Left lung (tissue), 10 donors: ENCODE results near the gene AGBL1. TPM values are rescaled to one million over a fixed set of nuclear protein-coding genes. Genes with fewer than 3 reads are reported as not detected.

Experiments
- ATAC-seq: fragments of 200-7000 bp; cut with Tn5 transposase; one replicate; pipeline ENCODE4 v1.9.1; 2020; ENCODE audit warnings: moderate library complexity
- DNase-seq, 4 donors: peaks; one replicate each; pipeline ENCODE4 v3.0.0-alpha.2; 2013 to 2020
- H3K27ac ChIP-seq, 2 donors: fragments of 200-600 bp; sonication (generic) in 1 of 2; one replicate each; pipeline versions ENCODE4 v1.5.0 to v1.8.0; 2020 to 2021
- H3K27me3 ChIP-seq, 2 donors: fragments of 200-600 bp; sonication (generic) in 1 of 2; one replicate each; pipeline versions ENCODE4 v1.5.0 to v1.8.0; 2020 to 2021
- H3K36me3 ChIP-seq, 2 donors: fragments of 200-600 bp; sonication (generic) in 1 of 2; one replicate each; pipeline versions ENCODE4 v1.5.0 to v1.8.0; 2020 to 2021
- H3K4me1 ChIP-seq, 2 donors: fragments of 200-600 bp; one replicate each; pipeline ENCODE4 v1.8.0; 2021
- H3K4me3 ChIP-seq, 2 donors: fragments of 200-600 bp; sonication (generic) in 1 of 2; one replicate each; pipeline versions ENCODE4 v1.5.0 to v1.8.0; 2020 to 2021; ENCODE audit warnings: mild to moderate bottlenecking in 1 of 2
- H3K9me3 ChIP-seq, 2 donors: fragments of 200-600 bp; sonication (generic) in 1 of 2; one replicate each; pipeline versions ENCODE4 v1.5.0 to v1.8.0; 2020 to 2021
- intact Hi-C, 2 donors: fragments of 100-400 bp; cut with DNase I; formaldehyde crosslinking; loops; one replicate each; pipeline versions ENCODE4 v1.11.2 to v1.14.2; 2022
- polyA plus RNA-seq, 6 donors: library from polyadenylated mRNA; unstranded; fragments of 120-200 nt; gene quantifications; one replicate each; pipeline ENCODE4 v1.2.1, GENCODE V29; 2013; ENCODE audit not compliant: insufficient read length in 6 of 6
- total RNA-seq, 2 donors: library from RNA; stranded (reverse); fragmentation: NEBNext Ultra II Directional; extraction: Animal tissue kit (Norgen Biotek cat#: 25700); gene quantifications; one replicate each; pipeline ENCODE4 v1.2.1, GENCODE V29; 2021
- TF ChIP-seq, protein P1 (sequence below), 2 donors: fragments of 200-600 bp; sonication (generic) in 1 of 2; IDR thresholded peaks; one replicate each; pipeline versions ENCODE4 v1.5.0 to v1.8.0; 2021; ENCODE audit warnings: antibody characterized with exemption in 2 of 2
- donor health status: DM: no; HTN: yes; CAD: no.
- donor health status: DM: no; HTN: no; CAD: no.

The AGBL1 gene
- total and polyA plus RNA-seq, 8 donors = 0.01 to 3.3 (median 0.11) TPM; not detected in 1

- intact Hi-C loops = no loop called here
- H3K4me1 ChIP-seq = no peaks in the 10 kb centered on the region
- H3K9me3 ChIP-seq = no peaks in the 10 kb centered on the region
- no peaks in the 10 kb centered on the region for H3K27me3 ChIP-seq
- TF ChIP-seq, protein P1, sequence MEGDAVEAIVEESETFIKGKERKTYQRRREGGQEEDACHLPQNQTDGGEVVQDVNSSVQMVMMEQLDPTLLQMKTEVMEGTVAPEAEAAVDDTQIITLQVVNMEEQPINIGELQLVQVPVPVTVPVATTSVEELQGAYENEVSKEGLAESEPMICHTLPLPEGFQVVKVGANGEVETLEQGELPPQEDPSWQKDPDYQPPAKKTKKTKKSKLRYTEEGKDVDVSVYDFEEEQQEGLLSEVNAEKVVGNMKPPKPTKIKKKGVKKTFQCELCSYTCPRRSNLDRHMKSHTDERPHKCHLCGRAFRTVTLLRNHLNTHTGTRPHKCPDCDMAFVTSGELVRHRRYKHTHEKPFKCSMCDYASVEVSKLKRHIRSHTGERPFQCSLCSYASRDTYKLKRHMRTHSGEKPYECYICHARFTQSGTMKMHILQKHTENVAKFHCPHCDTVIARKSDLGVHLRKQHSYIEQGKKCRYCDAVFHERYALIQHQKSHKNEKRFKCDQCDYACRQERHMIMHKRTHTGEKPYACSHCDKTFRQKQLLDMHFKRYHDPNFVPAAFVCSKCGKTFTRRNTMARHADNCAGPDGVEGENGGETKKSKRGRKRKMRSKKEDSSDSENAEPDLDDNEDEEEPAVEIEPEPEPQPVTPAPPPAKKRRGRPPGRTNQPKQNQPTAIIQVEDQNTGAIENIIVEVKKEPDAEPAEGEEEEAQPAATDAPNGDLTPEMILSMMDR (IDR thresholded peaks at IDR 0.05) = no peak
- ATAC-seq (no peak), DNase-seq (no peak)
- no peak overlapping the region for H3K27ac ChIP-seq
- no peaks in the 10 kb centered on the region for H3K36me3 ChIP-seq
- H3K4me3 ChIP-seq = no peak overlapping the region
Observed at GRCh38 chr15:86615411-86615810, 535.7 kb downstream of the AGBL1 start.

DNA sequence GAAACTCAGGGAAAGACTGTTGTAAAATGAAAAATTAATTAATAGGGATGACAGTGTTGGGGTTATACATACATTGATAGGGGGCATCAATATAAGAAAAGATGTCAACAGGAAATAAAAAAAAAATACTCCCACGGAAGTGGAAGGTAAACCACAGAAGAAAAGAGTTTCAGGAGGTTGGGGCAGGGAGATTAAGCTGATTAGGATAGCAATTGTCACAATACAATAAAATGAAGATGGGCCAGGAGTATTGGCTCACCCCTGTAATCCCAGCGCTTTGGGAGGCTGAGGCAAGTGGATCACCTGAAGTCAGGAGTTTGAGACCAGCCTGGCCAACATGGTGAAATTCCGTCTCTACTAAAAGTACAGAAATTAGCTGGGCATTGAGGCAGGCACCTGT lies 536.1 kb downstream of the AGBL1 start:
- H3K4me3 ChIP-seq = no peak overlapping the region
- H3K36me3 ChIP-seq = no peaks in the 10 kb centered on the region
- ATAC-seq (no peak), DNase-seq (no peak)
- no peaks in the 10 kb centered on the region for H3K27me3 ChIP-seq
- TF ChIP-seq, protein P1 (IDR thresholded peaks at IDR 0.05) = no peak
- intact Hi-C loops = no loop called here
- no peaks in the 10 kb centered on the region for H3K4me1 ChIP-seq
- no peaks in the 10 kb centered on the region for H3K9me3 ChIP-seq
- H3K27ac ChIP-seq = no peak overlapping the region

GRCh38 chr15:86616771-86617170 lies 537.1 kb downstream of the AGBL1 start:
- no peak for ATAC-seq
- Histone ChIP-seq H3K27me3 (no peaks in the 10 kb centered on the region), H3K27ac (no peak overlapping the region), H3K9me3 (no peaks in the 10 kb centered on the region), H3K4me3 (no peak overlapping the region), H3K36me3 (no peaks in the 10 kb centered on the region), H3K4me1 (no peaks in the 10 kb centered on the region)
- DNase-seq = no peak
- TF ChIP-seq, protein P1 (IDR thresholded peaks at IDR 0.05) = no peak
- intact Hi-C loops = no loop called here

GRCh38 chr15:86620157-86620556 lies 540.5 kb downstream of the AGBL1 start:
- DNase-seq (no peak), ATAC-seq (no peak)
- TF ChIP-seq, protein P1 (IDR thresholded peaks at IDR 0.05) = no peak
- Histone ChIP-seq H3K27me3 (no peaks in the 10 kb centered on the region), H3K36me3 (no peaks in the 10 kb centered on the region), H3K9me3 (no peaks in the 10 kb centered on the region), H3K4me3 (no peak overlapping the region), H3K27ac (no peak overlapping the region), H3K4me1 (no peaks in the 10 kb centered on the region)
- intact Hi-C loops = no loop called here

GRCh38 chr15:86620641-86621349 lies 541.1 kb downstream of the AGBL1 start:
- Histone ChIP-seq H3K4me3 (no peak overlapping the region), H3K4me1 (no peaks in the 10 kb centered on the region), H3K27me3 (no peaks in the 10 kb centered on the region), H3K36me3 (no peaks in the 10 kb centered on the region), H3K9me3 (no peaks in the 10 kb centered on the region), H3K27ac (no peak overlapping the region)
- intact Hi-C loops = no loop called here
- ATAC-seq = no peak
- TF ChIP-seq, protein P1 (IDR thresholded peaks at IDR 0.05) = no peak
- DNase-seq = no peak
